ENCODE measurements around the gene SPTBN4.
A peak's percentile ranks its signal among the peaks of the same experiment; 100 is the strongest.

The SPTBN4 gene

GRCh38 chr19:40612831-40613689, 146.3 kb downstream of the SPTBN4 start:
- Mint-ChIP-seq H3K9me3 (no peaks in the 10 kb centered on the region), H3K4me1 (ENCODE audit: low read depth) (peaks cover 68% of the 10 kb centered on the region), H3K27ac (peak overlapping the region; percentile 100), H3K36me3 (ENCODE audit: low read depth) (peaks cover 36% of the 10 kb centered on the region), H3K27me3 (no peaks in the 10 kb centered on the region), H3K4me3 (peak overlapping the region; percentile 94)
- peak; percentile 89 for DNase-seq

- no peaks in the 10 kb centered on the region for H3K9me3 Mint-ChIP-seq
- H3K4me3 Mint-ChIP-seq, result peak overlapping the region; percentile 94
- H3K4me1 Mint-ChIP-seq (ENCODE audit: low read depth), result peaks cover 65% of the 10 kb centered on the region
- DNase-seq, result peak; percentile 90
- peaks cover 45% of the 10 kb centered on the region for H3K36me3 Mint-ChIP-seq (ENCODE audit: low read depth)
- H3K27ac Mint-ChIP-seq, result peak overlapping the region; percentile 100
- no peaks in the 10 kb centered on the region for H3K27me3 Mint-ChIP-seq
Observed at GRCh38 chr19:40613690-40614621, 147.2 kb downstream of the SPTBN4 start.

- Mint-ChIP-seq H3K4me3 (peak overlapping the region; percentile 94), H3K36me3 (ENCODE audit: low read depth) (peaks cover 53% of the 10 kb centered on the region), H3K27ac (peak overlapping the region; percentile 100), H3K9me3 (no peaks in the 10 kb centered on the region), H3K27me3 (no peaks in the 10 kb centered on the region), H3K4me1 (ENCODE audit: low read depth) (peaks cover 67% of the 10 kb centered on the region)
- DNase-seq, result peak; percentile 97
Observed at GRCh38 chr19:40614622-40615411, 148.0 kb downstream of the SPTBN4 start.

GRCh38 chr19:40616178-40616577, 149.4 kb downstream of the SPTBN4 start:
- peaks cover 58% of the 10 kb centered on the region for H3K4me1 Mint-ChIP-seq (ENCODE audit: low read depth)
- peak overlapping the region; percentile 100 for H3K27ac Mint-ChIP-seq
- H3K36me3 Mint-ChIP-seq (ENCODE audit: low read depth), result peaks cover 63% of the 10 kb centered on the region
- no peaks in the 10 kb centered on the region for H3K9me3 Mint-ChIP-seq
- no peak for DNase-seq
- H3K27me3 Mint-ChIP-seq, result no peaks in the 10 kb centered on the region
- peak overlapping the region; percentile 94 for H3K4me3 Mint-ChIP-seq

GRCh38 chr19:40616941-40617340, 150.1 kb downstream of the SPTBN4 start:
- peak overlapping the region; percentile 81 for H3K27ac Mint-ChIP-seq
- DNase-seq, result no peak
- H3K36me3 Mint-ChIP-seq (ENCODE audit: low read depth), result peaks cover 71% of the 10 kb centered on the region
- no peak overlapping the region for H3K4me3 Mint-ChIP-seq
- H3K9me3 Mint-ChIP-seq, result no peaks in the 10 kb centered on the region
- peaks cover 57% of the 10 kb centered on the region for H3K4me1 Mint-ChIP-seq (ENCODE audit: low read depth)
- no peaks in the 10 kb centered on the region for H3K27me3 Mint-ChIP-seq

GRCh38 chr19:40617961-40618360, 151.2 kb downstream of the SPTBN4 start:
- peaks cover 80% of the 10 kb centered on the region for H3K36me3 Mint-ChIP-seq (ENCODE audit: low read depth)
- no peak overlapping the region for H3K4me3 Mint-ChIP-seq
- no peaks in the 10 kb centered on the region for H3K9me3 Mint-ChIP-seq
- peak overlapping the region; percentile 66 for H3K27ac Mint-ChIP-seq
- no peaks in the 10 kb centered on the region for H3K27me3 Mint-ChIP-seq
- DNase-seq, result no peak
- H3K4me1 Mint-ChIP-seq (ENCODE audit: low read depth), result peaks cover 46% of the 10 kb centered on the region

- Mint-ChIP-seq H3K9me3 (no peaks in the 10 kb centered on the region), H3K27me3 (no peaks in the 10 kb centered on the region), H3K4me1 (ENCODE audit: low read depth) (peaks cover 40% of the 10 kb centered on the region), H3K27ac (peak overlapping the region; percentile 83), H3K4me3 (no peak overlapping the region), H3K36me3 (ENCODE audit: low read depth) (peaks cover 85% of the 10 kb centered on the region)
- DNase-seq, result no peak
Observed at GRCh38 chr19:40619333-40620160, 152.7 kb downstream of the SPTBN4 start.

- Mint-ChIP-seq H3K4me1 (ENCODE audit: low read depth) (peaks cover 39% of the 10 kb centered on the region), H3K27ac (peak overlapping the region; percentile 83), H3K4me3 (no peak overlapping the region), H3K9me3 (no peaks in the 10 kb centered on the region), H3K27me3 (no peaks in the 10 kb centered on the region), H3K36me3 (ENCODE audit: low read depth) (peaks cover 85% of the 10 kb centered on the region)
- no peak for DNase-seq
Observed at GRCh38 chr19:40620161-40620485, 153.3 kb downstream of the SPTBN4 start.

GRCh38 chr19:40621283-40621682, 154.5 kb downstream of the SPTBN4 start:
- Mint-ChIP-seq H3K36me3 (ENCODE audit: low read depth) (peaks cover 85% of the 10 kb centered on the region), H3K27me3 (no peaks in the 10 kb centered on the region), H3K27ac (peak overlapping the region; percentile 2), H3K4me1 (ENCODE audit: low read depth) (peaks cover 31% of the 10 kb centered on the region), H3K9me3 (no peaks in the 10 kb centered on the region), H3K4me3 (no peak overlapping the region)
- DNase-seq, result no peak

GRCh38 chr19:40621966-40622772, 155.4 kb downstream of the SPTBN4 start:
- H3K9me3 Mint-ChIP-seq, result no peaks in the 10 kb centered on the region
- no peak for DNase-seq
- H3K27ac Mint-ChIP-seq, result no peak overlapping the region
- no peak overlapping the region for H3K4me3 Mint-ChIP-seq
- H3K4me1 Mint-ChIP-seq (ENCODE audit: low read depth), result peaks cover 25% of the 10 kb centered on the region
- H3K36me3 Mint-ChIP-seq (ENCODE audit: low read depth), result peaks cover 85% of the 10 kb centered on the region
- H3K27me3 Mint-ChIP-seq, result no peaks in the 10 kb centered on the region

- H3K27ac Mint-ChIP-seq, result no peak overlapping the region
- H3K4me1 Mint-ChIP-seq (ENCODE audit: low read depth), result peaks cover 25% of the 10 kb centered on the region
- no peak overlapping the region for H3K4me3 Mint-ChIP-seq
- no peaks in the 10 kb centered on the region for H3K27me3 Mint-ChIP-seq
- H3K9me3 Mint-ChIP-seq, result no peaks in the 10 kb centered on the region
- H3K36me3 Mint-ChIP-seq (ENCODE audit: low read depth), result peaks cover 89% of the 10 kb centered on the region
- no peak for DNase-seq
Observed at GRCh38 chr19:40622773-40623075, 155.9 kb downstream of the SPTBN4 start.

GRCh38 chr19:40623403-40624251, 156.8 kb downstream of the SPTBN4 start:
- Mint-ChIP-seq H3K4me3 (no peak overlapping the region), H3K27me3 (no peaks in the 10 kb centered on the region), H3K9me3 (no peaks in the 10 kb centered on the region), H3K36me3 (ENCODE audit: low read depth) (peaks cover 89% of the 10 kb centered on the region), H3K27ac (peak overlapping the region; percentile 24), H3K4me1 (ENCODE audit: low read depth) (peaks cover 21% of the 10 kb centered on the region)
- DNase-seq, result no peak

Data from activated T-cell treated with anti-CD3 and anti-CD28 coated beads, Interleukin-2, amount 50 U/mL, for 24 hours (primary cell).